Measurements from ENCODE around the gene VSIG8. TPM values are rescaled to one million over a fixed set of nuclear protein-coding genes. Genes with fewer than 3 reads are reported as not detected.

VSIG8 gene
- total RNA-seq, 1 experiment from 2014 or later, result not detected

- H3K27ac ChIP-seq (ENCODE audit: low read depth, low read length), result no peak overlapping the region
- H3K9me3 ChIP-seq (ENCODE audit: control insufficient read depth in 1 of 2, insufficient read depth in 1 of 2, low read depth in 1 of 2, low read length in 2 of 2), result no peaks in the 10 kb centered on the region; a peak in 1 of 4 replicates
- ChIA-PET POLR2A (interaction anchor here (1.4 kb wide), 1 partner anchor 18 kb away, joined by 3 read pairs; no protein-coding TSS in a partner anchor), RAD21 (ENCODE audit: low non-redundant PET in 1 of 2, low total read pairs in 2 of 2, uncharacterized antibody in 2 of 2, unreplicated experiment in 2 of 2) (no interaction called here), CTCF (no interaction called here)
- no peaks in the 10 kb centered on the region for H3K27me3 ChIP-seq (ENCODE audit: insufficient read depth, low read length)
- no peak overlapping the region for H2AFZ ChIP-seq (ENCODE audit: low read depth, low read length, poor library complexity, severe bottlenecking)
- no peak overlapping the region for H3K4me3 ChIP-seq (replicated peaks in 1 of 2; ENCODE audit: low read depth in 1 of 2, low read length in 2 of 2)
- H3K36me3 ChIP-seq (ENCODE audit: control insufficient read depth in 1 of 2, insufficient read depth in 2 of 2, low read length in 2 of 2), result no peaks in the 10 kb centered on the region
- ATAC-seq (no peak), DNase-seq (ENCODE audit: low read depth, low spot score) (no peak)
- no peak overlapping the region for H3K4me2 ChIP-seq (ENCODE audit: low read length)
- no peaks in the 10 kb centered on the region for H3K79me2 ChIP-seq (ENCODE audit: insufficient read depth, low read length)
- TF ChIP-seq CBX3 (IDR thresholded peaks at IDR 0.05; ENCODE audit: low read depth) (no peak), FOSL1 (IDR thresholded peaks at IDR 0.05; ENCODE audit: low read depth) (no peak), SIN3A (IDR thresholded peaks at IDR 0.05; ENCODE audit: low read depth) (no peak), CTCF (IDR thresholded peaks at IDR 0.05 in 2 of 3, conservative IDR thresholded peaks at IDR 0.05 in 1 of 3; ENCODE audit: borderline replicate concordance in 1 of 3, insufficient read depth in 1 of 3, low read depth in 2 of 3, low read length in 2 of 3) (no peak), EZH2phosphoT487 (IDR thresholded peaks at IDR 0.05; ENCODE audit: borderline replicate concordance) (no peak), ATF3 (IDR thresholded peaks at IDR 0.05) (no peak), ZBTB33 (IDR thresholded peaks at IDR 0.05; ENCODE audit: extremely low read depth, insufficient replicate concordance, low read length) (no peak), REST (IDR thresholded peaks at IDR 0.05; ENCODE audit: low read depth) (no peak), EGR1 (IDR thresholded peaks at IDR 0.05; ENCODE audit: low read depth) (no peak), YY1 (IDR thresholded peaks at IDR 0.05; ENCODE audit: extremely low read depth, insufficient replicate concordance, low read depth, low read length) (no peak), POLR2A (IDR thresholded peaks at IDR 0.05; ENCODE audit: borderline replicate concordance, extremely low read depth, insufficient read depth, insufficient read length) (no peak), TCF7L2 (IDR thresholded peaks at IDR 0.05; ENCODE audit: borderline replicate concordance, extremely low read depth, insufficient read depth, insufficient read length) (no peak), ZFX (IDR thresholded peaks at IDR 0.05) (no peak), POLR2AphosphoS5 (IDR thresholded peaks at IDR 0.05; ENCODE audit: low read depth, low read length) (no peak)
- intact Hi-C loops (cut with micrococcal nuclease), result no loop called here
- BruUV-seq (replicated peaks), result no TSS peak
- H3K4me1 ChIP-seq (ENCODE audit: control insufficient read depth in 1 of 2, insufficient read depth in 2 of 2, low read length in 2 of 2), result peaks cover 8 to 22% of the 10 kb centered on the region in 2 experiments; a peak in 3 of 4 replicates
- H3K9me2 ChIP-seq (ENCODE audit: insufficient read depth), result no peaks in the 10 kb centered on the region
- H4K20me1 ChIP-seq (ENCODE audit: insufficient read depth), result no peaks in the 10 kb centered on the region
- no peak overlapping the region for H3K9ac ChIP-seq (ENCODE audit: low read length)
These were observed 44.5 kb upstream of the VSIG8 start for GRCh38 chr1:159906960-159907359.
